ENCODE measurements around the gene SPX. TPM values are rescaled to one million over a fixed set of nuclear protein-coding genes. Genes with fewer than 3 reads are reported as not detected.
A peak's percentile ranks its signal among the peaks of the same experiment; 100 is the strongest.

The SPX gene
- total RNA-seq, 1 donor from 2014 or later: 4.0 TPM

DNA sequence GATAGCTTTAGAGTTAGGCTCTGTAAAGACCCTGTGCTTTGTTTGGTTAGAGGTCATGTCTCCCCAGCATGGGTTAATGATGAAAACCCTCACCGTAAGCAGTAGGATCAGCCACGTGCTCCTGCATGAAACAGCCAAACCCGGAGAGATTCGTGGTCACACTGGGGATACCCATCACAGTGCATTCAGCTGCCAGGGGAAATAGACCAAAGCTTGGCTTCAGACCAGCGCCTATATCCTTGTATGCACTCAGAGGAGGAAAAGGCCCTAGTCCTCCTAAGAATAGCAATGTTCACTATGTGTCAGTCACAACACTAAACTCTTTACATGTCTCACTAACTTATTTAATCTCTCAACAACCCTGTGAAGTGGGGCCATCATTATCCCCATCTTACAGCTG lies 16.3 kb downstream of the SPX start:
- Mint-ChIP-seq H3K4me1 (no peaks in the 10 kb centered on the region), H3K36me3 (no peaks in the 10 kb centered on the region), H3K27me3 (ENCODE audit: insufficient read depth, low read depth) (peaks cover 2% of the 10 kb centered on the region), H3K27ac (no peak overlapping the region), H3K4me3 (no peak overlapping the region), H3K9me3 (no peaks in the 10 kb centered on the region)
- Histone ChIP-seq H3K27me3 (no peaks in the 10 kb centered on the region), H3K4me1 (no peaks in the 10 kb centered on the region), H3K9ac (no peak overlapping the region), H3K36me3 (no peaks in the 10 kb centered on the region), H3K27ac (no peak overlapping the region), H3K9me3 (ENCODE audit: low read depth) (no peaks in the 10 kb centered on the region), H2AFZ (replicated peaks) (no peak overlapping the region), H3K4me3 (no peak overlapping the region), H3F3A (ENCODE audit: low read depth) (no peaks in the 10 kb centered on the region), H4K20me1 (ENCODE audit: low read depth) (no peaks in the 10 kb centered on the region), H3K79me2 (ENCODE audit: low read depth) (no peaks in the 10 kb centered on the region), H3K4me2 (no peak overlapping the region)
- DNase-seq (ENCODE audit: low spot score): no peak
- TF ChIP-seq EZH2 (IDR thresholded peaks at IDR 0.05) (no peak), EZH2phosphoT487 (IDR thresholded peaks at IDR 0.05) (no peak)
- TF ChIP-seq, protein P1, sequence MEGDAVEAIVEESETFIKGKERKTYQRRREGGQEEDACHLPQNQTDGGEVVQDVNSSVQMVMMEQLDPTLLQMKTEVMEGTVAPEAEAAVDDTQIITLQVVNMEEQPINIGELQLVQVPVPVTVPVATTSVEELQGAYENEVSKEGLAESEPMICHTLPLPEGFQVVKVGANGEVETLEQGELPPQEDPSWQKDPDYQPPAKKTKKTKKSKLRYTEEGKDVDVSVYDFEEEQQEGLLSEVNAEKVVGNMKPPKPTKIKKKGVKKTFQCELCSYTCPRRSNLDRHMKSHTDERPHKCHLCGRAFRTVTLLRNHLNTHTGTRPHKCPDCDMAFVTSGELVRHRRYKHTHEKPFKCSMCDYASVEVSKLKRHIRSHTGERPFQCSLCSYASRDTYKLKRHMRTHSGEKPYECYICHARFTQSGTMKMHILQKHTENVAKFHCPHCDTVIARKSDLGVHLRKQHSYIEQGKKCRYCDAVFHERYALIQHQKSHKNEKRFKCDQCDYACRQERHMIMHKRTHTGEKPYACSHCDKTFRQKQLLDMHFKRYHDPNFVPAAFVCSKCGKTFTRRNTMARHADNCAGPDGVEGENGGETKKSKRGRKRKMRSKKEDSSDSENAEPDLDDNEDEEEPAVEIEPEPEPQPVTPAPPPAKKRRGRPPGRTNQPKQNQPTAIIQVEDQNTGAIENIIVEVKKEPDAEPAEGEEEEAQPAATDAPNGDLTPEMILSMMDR (IDR thresholded peaks at IDR 0.05): no peak

DNA sequence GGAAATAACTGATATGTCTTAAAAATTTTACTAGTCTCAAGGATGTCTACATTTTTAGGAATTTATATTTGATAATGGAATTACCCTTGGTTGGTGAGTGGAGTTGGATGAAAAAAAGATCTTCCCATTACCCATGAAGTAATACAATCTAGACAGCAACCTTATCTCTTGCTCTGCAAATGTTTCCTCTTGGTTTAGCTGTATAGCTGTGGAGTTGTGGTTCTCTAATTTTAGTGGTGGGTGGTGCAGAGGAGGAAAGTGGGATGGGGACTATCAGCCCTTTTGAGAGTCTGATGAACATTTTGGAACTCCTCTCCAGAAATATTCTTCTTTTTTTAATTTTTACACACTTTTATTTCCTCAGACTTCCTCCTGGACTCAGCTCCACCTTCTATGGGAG lies 17.1 kb downstream of the SPX start:
- TF ChIP-seq, protein P1 (IDR thresholded peaks at IDR 0.05): no peak
- TF ChIP-seq EZH2phosphoT487 (IDR thresholded peaks at IDR 0.05) (no peak), EZH2 (IDR thresholded peaks at IDR 0.05) (no peak)
- H3K36me3 ChIP-seq: no peaks in the 10 kb centered on the region
- Mint-ChIP-seq H3K27me3 (ENCODE audit: insufficient read depth, low read depth) (peaks cover 2% of the 10 kb centered on the region), H3K4me1 (no peaks in the 10 kb centered on the region), H3K4me3 (no peak overlapping the region), H3K9me3 (no peaks in the 10 kb centered on the region), H3K36me3 (no peaks in the 10 kb centered on the region), H3K27ac (peak overlapping the region; percentile 72)
- H3K9ac ChIP-seq: no peak overlapping the region
- H3K9me3 ChIP-seq (ENCODE audit: low read depth): no peaks in the 10 kb centered on the region
- H3F3A ChIP-seq (ENCODE audit: low read depth): no peaks in the 10 kb centered on the region
- H3K4me1 ChIP-seq: no peaks in the 10 kb centered on the region
- H3K27me3 ChIP-seq: no peaks in the 10 kb centered on the region
- H3K4me3 ChIP-seq: no peak overlapping the region
- DNase-seq (ENCODE audit: low spot score): no peak
- H3K27ac ChIP-seq: no peak overlapping the region
- H4K20me1 ChIP-seq (ENCODE audit: low read depth): no peaks in the 10 kb centered on the region
- no peak overlapping the region for H2AFZ ChIP-seq (replicated peaks)
- H3K4me2 ChIP-seq: no peak overlapping the region
- H3K79me2 ChIP-seq (ENCODE audit: low read depth): no peaks in the 10 kb centered on the region

DNA sequence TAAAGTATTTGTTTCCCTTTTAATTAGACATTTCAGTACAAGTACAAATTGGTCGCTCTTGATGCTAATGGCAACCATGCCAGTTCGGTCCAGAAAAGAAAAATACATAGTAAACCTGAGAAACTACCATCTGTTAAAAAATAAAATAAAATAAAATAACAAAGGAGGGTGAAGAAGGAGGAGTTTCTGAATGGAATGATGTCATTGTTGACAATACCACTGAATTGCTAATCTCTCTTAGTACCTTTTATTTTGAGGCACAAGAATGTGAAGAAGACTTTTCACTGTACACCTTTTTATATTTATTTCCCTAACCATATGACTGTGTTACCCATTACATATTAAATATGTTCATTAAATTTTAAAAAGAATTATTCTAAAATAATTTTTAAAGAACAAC lies 19.5 kb downstream of the SPX start:
- DNase-seq (ENCODE audit: low spot score): no peak
- H3K4me2 ChIP-seq: no peak overlapping the region
- Mint-ChIP-seq H3K9me3 (no peaks in the 10 kb centered on the region), H3K27ac (no peak overlapping the region), H3K27me3 (ENCODE audit: insufficient read depth, low read depth) (peaks cover 4% of the 10 kb centered on the region), H3K36me3 (no peaks in the 10 kb centered on the region), H3K4me1 (no peaks in the 10 kb centered on the region), H3K4me3 (no peak overlapping the region)
- no peaks in the 10 kb centered on the region for H4K20me1 ChIP-seq (ENCODE audit: low read depth)
- no peaks in the 10 kb centered on the region for H3K36me3 ChIP-seq
- H3K27ac ChIP-seq: no peak overlapping the region
- H3K27me3 ChIP-seq: no peaks in the 10 kb centered on the region
- H2AFZ ChIP-seq (replicated peaks): no peak overlapping the region
- H3F3A ChIP-seq (ENCODE audit: low read depth): no peaks in the 10 kb centered on the region
- H3K4me3 ChIP-seq: no peak overlapping the region
- no peaks in the 10 kb centered on the region for H3K9me3 ChIP-seq (ENCODE audit: low read depth)
- TF ChIP-seq, protein P1 (IDR thresholded peaks at IDR 0.05): no peak
- TF ChIP-seq EZH2 (IDR thresholded peaks at IDR 0.05): no peak
- no peak for TF ChIP-seq EZH2phosphoT487 (IDR thresholded peaks at IDR 0.05)
- H3K4me1 ChIP-seq: no peaks in the 10 kb centered on the region
- no peaks in the 10 kb centered on the region for H3K79me2 ChIP-seq (ENCODE audit: low read depth)
- no peak overlapping the region for H3K9ac ChIP-seq

Measured in neural progenitor cell (in vitro differentiated cells).